Measurements from ENCODE around the gene SH2D4B.

- TF ChIP-seq CTCF (IDR thresholded peaks at IDR 0.05) (no peak), POLR2A (IDR thresholded peaks at IDR 0.05) (no peak)
Observed at GRCh38 chr10:80598084-80598798, 60.5 kb downstream of the SH2D4B start.

All from esophagus squamous epithelium (tissue), 4 donors.